Suppressor macrophage (primary cell): ENCODE measurements around the gene CD8A.

Source experiments
- DNase-seq, 4 experiments: peaks; one replicate each; pipeline ENCODE4 v3.0.0-alpha.2; 2020 to 2022

Gene CD8A

DNA sequence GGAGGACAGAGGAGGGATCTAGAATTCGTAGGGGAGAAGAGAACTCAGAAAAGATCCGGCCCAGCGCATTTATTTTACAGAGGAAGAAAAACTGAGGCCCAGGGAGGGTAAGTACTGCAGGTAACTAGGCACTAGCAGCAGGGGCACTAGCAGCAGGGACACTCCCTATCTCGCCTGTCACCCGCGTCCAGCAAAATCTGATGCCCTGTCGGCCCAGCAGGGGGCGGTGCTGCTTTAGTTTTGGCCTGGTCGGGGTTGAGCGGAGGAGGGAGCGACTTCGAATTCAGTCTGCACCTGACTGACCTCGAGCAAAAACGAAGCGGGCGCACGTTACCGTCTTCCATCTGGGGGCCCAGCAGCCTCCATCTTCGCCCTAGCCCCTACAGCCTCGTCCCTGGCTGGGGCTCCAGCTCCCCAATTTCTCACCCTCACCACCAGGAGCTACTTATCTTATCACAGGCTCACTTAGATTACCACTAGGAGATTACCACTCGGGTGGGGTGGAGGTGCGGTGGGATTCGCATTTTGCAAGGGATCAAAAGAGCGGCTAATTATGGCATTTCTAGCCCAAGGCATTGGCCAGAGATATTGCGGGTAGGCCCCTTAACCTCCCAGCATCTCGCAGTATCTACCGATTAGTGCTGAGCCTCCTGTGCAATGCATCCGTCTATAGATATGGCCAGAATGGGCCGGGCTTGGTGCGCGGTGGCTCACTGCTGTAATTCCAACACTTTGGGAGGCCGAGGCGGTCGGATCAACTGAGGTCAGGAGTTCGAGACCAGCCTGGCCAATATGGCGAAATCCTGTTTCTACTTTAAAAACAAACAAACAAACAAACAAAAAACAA is 17.8 kb upstream of the CD8A start:
- peak; percentile 82 to 91 (median 88) for DNase-seq

DNA sequence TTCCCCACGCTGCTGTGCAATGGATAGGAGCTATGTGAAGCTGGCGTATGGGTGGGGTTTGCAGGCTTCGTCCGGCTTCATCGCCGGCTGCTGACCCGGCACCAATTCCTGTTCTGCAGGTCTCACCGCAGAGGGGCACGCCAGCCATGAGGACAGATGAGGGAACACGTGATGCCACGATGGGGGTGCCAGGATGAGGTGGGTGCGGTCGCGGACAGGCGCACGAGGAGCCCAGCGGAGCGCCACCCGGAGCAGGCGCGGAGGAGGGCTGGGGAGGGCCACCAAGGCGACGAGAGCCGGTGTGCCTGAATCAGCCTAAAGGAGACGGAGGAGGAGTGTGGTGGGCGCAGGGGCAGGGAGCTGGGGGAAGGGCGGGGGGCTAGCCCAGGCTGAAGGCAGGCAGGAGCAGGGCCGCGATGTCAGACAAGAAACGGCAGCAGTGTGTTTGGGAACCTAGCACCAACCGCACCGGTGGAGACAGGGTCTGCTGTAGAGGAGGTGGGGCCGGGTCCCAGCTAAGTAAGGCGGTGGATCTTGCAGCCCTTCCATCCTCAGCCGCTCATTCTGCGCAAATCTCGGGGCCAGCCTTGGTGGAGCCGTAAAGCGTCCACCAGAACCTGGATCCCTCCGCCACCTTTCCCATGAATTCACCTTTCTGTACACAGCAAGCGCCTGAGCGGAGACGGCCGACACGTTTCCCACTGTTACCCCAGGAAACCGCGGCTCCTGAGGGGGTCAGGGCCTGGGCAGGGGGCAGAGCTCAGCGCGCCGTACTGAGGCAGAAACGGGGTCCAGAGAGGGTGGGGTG is 17.0 kb upstream of the CD8A start:
- DNase-seq = peak in 3 of 4 experiments; percentile 21 to 42 (median 22)

DNA sequence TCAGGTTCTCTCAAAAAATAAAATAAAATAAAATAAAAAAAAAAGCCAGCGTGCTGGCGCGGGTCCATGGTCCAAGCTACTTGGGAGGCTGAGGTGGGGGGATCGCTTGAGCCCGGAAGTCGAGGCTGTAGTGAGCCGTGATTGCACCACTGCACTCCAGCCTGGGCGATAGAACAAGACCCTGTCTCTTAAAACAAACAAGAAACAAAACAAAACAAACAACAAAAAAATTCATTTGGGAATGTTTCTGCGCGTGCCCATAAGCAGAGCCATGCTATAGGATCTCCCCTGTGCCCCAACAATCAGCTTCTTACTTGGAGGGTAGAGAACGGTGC is 16.4 kb upstream of the CD8A start:
- DNase-seq = no peak

DNA sequence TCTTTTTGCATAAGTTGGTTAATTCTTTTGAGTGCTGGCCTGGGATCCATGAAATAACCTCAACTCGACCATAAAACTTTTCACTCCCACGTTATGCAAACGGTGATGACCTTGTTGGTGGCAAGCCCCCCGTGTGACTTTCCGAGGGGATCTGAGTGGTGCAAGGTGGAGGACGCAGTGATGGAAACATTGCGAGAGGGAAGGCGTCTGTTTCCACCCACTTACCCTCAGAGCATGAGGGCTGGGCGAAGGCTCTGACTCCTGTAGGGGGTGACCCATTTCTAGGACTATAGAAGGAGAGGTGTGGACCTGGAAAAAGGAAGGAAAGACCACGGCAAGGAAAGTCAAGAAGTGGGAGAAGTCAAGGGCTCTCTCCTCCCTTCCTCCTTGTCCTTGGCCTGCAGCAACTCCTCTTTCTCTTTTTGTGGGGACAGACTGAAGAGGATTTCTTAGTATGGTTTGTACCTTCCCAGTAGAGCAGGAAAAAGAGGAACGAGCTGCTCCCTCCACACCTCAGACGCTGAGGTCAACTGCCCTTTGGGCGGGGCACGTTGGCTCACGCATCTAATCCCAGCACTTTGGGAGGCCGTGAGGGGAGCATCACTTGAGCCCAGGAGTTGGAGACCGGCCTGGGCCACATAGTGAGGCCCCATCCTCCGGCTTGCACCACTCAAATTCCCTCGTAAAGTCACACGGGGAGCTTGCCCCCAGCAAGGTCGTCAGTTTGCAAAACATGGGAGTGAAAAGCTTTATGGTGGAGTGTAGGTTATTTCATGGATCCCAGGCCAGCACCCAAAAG is 15.5 kb upstream of the CD8A start:
- no peak for DNase-seq

DNA sequence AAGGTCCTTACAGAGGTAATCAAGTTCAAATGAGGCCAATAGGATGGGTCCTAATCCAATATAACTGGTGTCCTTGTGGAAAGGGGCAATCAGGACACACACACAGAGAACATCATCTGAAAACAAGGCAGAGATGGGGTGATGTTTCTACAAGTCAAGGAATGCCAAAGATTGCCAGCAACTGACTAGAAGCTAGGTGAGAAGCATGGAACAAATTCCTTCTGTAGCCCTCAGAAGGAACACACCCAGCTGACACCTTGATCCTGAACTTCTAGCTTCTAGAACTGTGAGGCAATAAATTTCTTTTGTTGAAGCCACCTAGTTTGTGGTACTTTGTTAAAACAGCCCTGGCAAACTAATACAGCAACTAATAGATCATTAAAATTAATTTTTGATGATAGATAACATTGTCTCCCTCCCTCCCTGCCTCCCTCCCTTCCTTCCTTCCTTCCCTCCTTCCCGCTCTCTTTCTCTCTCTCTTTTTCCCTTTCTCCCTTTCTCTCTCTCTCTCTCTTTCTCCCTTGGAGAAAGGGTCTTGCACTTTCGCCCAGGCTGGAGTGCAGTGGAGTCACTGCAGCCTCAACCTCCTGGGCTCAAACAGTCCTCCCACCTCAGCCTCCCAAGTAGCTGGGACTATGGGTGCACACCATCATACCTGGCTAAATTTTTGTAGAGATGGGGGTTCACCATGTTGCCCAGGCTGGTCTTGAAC is 10.3 kb upstream of the CD8A start:
- DNase-seq = no peak

DNA sequence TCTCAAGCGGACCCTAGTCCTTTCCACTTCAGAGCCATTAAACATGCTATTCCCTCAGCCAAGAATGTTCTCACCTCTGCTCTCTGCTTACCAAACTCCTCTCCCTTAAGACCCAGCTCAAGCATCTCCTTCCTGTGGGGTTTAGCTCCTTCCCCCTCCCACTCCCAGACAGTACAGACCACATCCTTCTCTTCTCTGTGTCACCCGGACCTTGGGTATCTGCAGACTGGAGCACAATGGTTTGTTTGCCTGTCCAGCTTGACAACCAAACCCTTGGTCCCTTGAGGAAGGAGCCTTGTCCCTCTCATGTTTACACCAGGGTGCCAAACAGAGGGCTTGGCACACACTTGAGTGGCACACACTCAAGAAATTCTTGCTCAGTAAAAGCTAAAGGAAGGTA is 4.1 kb upstream of the CD8A start:
- no peak for DNase-seq

DNA sequence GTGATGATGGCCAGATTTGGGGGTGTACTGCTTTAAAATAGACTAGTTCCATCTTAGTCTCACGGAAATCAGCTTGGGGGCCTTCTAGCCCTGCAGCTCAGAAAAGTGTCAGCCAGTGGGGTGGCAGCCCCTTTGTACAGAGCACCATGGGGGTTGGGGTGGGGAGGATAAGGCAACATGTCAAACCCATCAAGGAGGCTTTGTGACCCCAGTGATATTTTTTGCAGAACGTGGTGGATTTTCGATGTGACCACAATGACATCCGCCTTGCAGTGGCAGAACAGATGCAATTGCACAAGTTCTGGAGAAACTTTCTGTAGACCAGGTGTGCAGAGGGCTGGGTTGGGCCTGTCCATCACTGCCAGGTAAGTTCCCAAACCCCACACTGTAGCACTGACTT is 3.0 kb upstream of the CD8A start:
- DNase-seq = no peak

DNA sequence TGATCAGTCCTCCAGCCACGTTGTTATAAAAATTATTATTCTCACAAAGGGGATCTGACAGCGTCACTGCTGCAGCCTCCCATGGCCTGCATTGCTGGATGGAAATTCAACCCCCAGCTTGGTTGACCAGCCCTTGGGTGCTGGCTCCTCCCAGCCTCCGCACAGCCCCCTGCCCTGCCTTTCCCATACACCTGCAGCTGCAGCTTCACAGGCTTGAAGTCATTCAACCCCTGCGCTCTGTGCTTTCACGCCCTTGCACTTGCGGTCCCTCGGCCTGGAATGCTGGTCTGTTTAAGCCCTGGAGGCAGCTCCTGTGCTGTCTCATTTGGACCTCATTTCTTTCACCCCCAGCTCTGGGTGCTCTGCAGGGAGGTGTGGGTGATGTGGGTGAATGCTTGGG is 860 bp upstream of the CD8A start:
- DNase-seq = no peak

DNA sequence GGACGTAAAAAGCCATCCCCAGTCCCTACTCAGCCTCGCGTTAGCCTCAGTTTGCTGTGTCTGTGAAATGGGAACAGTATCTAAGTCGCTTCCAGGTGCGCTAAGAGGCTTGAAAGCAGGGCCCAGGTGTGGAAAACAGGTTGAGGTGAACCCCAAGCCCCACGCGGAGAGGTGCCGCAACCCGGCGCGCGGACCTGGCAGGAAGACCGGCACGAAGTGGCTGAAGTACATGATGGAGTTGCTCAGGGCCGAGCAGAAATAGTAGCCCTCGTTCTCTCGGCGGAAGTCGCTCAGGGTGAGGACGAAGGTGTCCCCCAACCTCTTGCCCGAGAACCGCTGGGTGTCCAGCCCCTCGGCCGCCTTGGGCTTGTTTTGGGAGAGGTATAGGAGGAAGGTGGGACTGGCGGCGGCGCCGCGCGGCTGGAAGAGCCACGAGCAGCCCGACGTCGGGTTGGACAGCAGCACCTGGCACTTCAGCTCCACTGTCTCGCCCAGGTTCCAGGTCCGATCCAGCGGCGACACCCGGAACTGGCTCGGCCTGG is 508 bp downstream of the CD8A start:
- peak in 1 of 4 experiments; percentile 5 for DNase-seq

DNA sequence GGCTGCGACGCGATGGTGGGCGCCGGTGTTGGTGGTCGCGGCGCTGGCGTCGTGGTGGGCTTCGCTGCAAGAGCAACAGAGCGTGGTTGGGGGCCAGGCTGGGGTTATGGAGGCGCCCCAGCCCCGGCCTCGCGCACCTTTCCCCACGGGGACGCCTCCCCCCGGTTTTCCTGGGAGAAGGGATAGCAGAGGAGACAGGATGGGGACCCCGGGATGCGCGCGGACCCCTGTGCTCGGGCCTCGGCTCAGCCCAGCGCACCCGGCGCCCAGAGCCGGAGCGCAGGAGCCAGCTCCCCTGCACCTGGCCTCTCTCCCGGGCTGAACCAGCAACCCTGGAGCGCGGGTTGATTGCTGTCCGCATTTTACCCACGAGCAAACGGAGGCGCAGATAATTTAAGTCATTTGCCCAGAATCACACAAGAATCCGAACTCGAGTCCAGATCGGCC is 1.0 kb downstream of the CD8A start:
- no peak for DNase-seq

DNA sequence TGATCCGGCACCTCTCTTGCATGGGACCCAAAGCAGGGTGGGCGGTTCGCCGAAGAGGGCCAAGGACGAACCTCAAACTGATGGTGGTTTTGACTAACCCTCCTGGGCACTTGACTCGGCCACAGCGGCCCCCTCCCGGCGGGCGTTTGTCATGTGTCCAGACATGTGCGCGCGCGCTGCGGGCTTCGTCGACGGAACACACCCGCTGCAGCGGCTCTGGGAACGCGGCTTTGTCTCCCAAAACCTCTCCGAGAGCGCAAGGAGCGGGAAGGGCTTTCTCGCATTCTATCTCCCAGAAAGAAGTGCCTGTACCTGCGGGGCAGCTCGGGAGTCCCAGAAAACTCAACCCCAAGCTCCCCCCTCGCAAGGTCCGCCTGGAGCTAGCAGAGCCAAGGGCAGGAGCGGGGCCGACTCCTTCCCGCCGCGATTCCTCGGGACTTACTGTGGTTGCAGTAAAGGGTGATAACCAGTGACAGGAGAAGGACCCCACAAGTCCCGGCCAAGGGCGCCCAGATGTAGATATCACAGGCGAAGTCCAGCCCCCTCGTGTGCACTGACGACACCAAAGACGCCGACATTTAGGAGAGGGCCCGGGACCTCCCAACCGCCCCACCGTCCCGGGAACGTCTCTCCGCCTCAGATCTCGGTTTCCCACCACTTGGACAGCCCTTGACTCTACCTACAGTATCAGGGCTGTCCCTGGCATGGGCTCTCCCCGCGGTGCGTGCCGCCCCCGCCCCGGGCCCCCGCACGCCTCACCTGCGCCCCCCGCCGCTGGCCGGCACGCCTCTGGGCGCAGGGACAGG is 1.6 kb downstream of the CD8A start:
- peak in 3 of 4 experiments; percentile 13 to 35 (median 19) for DNase-seq

DNA sequence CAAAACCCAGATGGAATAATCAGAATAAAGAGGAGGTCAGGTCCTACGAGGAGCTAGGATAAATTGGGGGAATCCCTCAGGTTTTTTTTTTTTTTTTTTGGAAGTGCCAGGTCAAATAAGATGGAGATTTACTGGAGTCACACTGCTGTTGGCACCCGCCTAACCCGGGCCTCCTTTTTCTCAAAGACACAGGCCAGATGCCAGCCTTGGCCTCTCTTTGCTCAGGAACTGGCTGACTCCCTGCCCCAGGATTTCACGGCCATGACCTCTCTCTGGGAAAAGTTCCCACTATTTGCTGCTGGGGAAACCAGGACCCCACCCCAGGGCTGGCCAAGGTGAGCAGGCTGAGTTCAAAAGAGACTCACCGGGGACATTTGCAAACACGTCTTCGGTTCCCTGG is 2.5 kb downstream of the CD8A start:
- no peak for DNase-seq

DNA sequence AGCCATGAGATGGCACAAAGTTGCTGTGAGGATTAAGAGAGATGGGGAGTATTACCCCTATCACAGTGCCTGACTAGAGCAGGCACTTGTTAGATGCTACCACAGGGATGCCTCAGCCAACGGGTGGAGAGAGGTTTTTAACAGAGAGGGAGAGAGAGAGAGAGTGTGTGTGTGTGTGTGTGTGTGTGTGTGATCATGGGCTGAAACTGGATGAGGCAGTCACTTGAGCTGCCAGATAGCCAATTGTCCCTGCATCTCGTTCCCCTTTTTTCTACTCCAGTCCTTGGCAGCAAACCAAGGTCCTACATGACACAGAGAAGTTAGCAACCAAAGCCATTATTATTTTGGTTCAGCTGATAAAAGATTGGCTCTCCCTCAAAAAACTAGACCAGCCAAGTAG is 3.0 kb downstream of the CD8A start:
- peak; percentile 74 to 83 (median 79) for DNase-seq

DNA sequence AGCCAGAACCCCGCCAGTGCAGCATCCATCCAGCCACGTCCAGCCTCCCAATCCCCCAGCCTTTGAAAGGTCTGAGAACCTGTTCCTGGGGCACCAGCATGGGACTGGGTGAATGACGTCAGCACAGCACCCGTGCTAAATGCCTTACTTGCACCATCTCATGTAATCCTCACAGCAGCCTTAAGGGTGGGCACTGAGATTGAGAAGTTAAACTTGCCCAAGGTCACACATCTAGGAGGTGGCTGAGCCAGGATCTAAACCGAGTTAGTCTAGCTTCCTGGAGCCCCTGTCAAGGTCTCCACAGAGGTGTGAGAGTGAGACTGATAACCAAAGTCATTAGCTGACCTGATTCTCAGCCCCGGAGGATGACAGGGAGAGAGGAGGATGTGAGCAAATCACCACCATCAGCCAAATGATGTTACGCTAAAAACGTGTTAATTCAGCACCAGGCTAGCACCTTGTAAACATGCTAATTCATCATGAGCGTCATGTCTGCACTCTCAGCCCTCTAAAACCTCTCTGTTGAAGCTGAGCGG is 4.6 kb downstream of the CD8A start:
- DNase-seq = no peak

DNA sequence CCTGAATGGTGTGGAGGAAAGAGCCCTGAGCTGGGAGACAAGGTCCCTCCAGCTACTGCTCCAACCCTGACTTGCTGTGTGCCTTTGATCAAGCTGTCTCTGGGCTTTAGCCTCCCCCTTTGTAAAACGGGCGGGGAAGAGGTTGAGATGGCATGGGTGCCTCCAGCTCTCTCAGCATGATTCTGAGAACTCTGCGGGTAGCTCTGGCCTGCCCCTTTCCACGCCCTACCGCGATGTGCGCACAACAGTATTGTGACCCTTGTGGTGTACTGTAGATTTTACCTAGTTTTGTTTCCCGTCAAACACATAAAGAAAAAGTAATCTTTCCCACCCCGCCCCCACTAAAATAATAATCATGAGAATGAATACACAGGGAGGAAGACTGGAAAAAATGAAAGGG is 5.3 kb downstream of the CD8A start:
- no peak for DNase-seq

DNA sequence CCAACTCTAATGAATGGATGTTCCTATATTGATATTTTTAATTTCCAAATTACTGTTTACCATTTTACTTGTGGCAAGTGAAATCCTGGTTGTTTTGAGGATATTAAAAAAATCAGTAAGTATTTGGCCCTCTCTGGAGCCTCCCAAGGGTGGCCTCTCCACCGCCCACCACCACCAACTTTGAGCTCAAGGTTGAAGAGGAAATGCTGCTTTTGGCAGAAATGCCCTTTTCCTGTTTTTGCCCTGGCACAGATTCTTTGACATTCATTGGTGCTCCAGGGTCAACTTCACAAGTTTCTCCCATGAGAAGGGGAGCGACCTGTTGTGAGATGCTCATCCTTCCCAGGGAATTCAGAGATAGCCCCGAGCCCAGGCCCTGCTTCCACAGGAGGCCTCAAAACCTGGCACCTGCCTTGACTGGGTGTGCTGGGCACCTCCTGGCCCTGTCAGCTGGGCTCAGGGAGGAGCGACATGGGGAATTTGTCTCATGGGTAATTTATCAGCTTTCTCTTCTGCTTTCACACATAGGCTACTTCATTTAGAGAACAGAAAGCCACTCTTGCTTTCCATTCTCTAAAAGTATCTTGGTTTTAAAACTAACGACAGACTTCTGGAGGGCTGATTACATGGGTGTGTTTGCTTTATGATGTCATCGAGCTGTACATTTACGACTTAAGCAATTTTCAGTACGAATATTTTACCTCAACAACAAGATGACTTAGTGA is 6.9 kb downstream of the CD8A start:
- peak in 3 of 4 experiments; percentile 18 to 29 (median 18) for DNase-seq

DNA sequence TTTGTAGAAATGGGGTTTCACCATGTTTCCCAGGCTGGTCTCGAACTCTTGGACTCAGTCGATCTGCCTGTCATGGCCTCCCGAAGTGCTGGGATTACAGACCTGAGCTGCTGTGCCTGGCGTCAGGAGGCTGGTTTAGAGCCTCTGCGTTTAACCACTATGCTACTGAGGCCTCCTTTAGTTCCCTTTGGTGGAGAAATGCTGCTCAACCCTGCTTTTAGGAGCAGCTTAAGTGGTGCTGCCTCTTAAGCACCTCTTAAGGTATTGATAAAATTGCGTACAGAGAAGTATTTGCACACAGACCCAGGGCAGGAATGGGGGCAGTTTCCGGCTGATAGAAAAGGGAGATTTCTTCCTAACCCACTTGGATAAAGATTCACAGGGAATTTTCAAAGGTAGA is 8.0 kb downstream of the CD8A start:
- DNase-seq = no peak

DNA sequence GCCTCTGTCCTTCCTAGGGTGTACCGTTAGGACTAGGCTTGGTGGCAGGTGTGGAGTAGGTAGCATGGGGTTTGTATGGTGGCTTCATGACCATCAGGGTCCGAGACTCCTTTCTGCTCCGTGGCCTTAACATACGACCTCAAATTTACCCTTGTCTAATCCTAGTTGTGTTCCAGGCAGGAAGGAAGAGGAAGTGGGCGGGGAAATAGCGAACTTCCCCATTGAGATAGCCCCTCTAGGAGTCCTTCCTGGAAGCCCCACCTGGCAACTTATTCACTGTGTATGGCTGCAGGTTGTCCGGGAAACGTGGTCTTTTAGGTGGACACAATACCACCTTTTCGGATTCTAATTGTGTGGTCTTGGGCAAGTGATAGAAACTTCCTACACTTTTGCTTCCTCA is 9.3 kb downstream of the CD8A start:
- DNase-seq = peak in 1 of 4 experiments; percentile 15

DNA sequence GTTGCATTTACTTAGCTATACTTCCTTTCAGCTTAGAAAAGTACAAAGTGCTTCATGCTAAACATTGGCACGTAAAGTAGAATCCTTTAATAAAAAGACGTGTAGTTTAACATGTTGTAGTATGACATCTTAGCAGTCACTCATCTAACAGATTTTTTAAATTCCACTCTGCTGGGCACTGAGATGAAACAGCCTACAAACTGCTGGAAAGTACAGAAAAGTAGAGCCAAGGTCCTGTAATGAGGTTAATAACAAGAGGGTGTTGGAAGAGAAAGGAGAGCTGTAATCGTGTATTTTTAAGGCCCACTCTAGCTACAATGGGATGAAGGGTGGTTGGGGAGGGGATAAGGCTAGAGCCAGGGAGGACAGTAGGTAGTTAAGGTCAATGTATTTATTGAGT is 10.7 kb downstream of the CD8A start:
- DNase-seq = no peak

DNA sequence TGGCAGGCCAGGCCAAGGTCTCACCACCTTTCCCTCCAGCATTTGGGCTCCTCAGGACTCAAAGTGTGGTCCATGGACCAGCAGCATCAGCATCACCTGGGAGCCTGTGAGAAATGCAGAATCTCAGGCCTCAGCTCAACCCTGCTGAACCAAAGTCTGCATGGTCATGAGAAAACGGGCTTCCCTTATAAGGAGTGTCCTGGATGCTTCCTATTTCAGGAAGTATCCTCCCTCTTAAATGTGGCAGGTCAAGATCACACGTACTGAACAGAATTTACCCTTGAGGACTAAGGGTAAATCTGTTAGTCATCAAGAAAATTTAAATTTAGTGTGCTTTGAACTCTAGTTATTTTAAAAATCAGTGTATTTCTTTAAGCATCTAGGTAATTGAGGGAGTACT is 11.8 kb downstream of the CD8A start:
- DNase-seq = peak in 2 of 4 experiments; percentile 23 to 31
